ENCODE measurements around the gene GPAM.

Gene GPAM

DNA sequence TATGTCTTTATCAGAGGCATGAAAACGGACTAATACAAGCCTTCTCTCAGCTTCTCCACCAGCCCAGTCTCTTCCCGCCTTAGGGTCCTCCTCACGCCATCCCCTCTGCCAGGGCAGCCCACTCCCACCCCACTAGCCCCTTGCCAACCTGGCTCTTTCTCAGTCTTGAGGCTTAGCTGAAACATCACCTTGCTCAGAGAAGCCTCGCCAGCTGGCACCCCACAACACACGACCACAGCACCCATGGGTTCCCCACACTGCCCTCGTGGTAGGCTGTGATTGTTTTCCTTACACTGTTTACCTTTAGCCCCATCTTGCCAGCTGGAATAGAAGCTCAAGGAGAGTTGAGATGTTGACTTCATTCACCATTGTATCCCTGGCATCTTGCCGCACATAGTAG is 44.4 kb downstream of the GPAM start:
- no peaks in the 10 kb centered on the region for H3K27me3 ChIP-seq (replicated peaks; ENCODE audit: control insufficient read depth, insufficient read depth, low read length, poor library complexity, severe bottlenecking)
- DNase-seq, result no peak
- no peaks in the 10 kb centered on the region for H3K9me3 ChIP-seq (ENCODE audit: control insufficient read depth, low read length)
- no peaks in the 10 kb centered on the region for H3K4me1 ChIP-seq (ENCODE audit: control insufficient read depth, insufficient read depth, low read length, poor library complexity, severe bottlenecking)
- no peaks in the 10 kb centered on the region for H3K36me3 ChIP-seq (ENCODE audit: control insufficient read depth, insufficient read depth, low read length)
- H3K27ac ChIP-seq (ENCODE audit: insufficient read depth, low read length, poor library complexity, severe bottlenecking), result no peak overlapping the region
- H3K4me3 ChIP-seq (ENCODE audit: insufficient read depth, low read depth, low read length, poor library complexity, severe bottlenecking), result no peak overlapping the region

DNA sequence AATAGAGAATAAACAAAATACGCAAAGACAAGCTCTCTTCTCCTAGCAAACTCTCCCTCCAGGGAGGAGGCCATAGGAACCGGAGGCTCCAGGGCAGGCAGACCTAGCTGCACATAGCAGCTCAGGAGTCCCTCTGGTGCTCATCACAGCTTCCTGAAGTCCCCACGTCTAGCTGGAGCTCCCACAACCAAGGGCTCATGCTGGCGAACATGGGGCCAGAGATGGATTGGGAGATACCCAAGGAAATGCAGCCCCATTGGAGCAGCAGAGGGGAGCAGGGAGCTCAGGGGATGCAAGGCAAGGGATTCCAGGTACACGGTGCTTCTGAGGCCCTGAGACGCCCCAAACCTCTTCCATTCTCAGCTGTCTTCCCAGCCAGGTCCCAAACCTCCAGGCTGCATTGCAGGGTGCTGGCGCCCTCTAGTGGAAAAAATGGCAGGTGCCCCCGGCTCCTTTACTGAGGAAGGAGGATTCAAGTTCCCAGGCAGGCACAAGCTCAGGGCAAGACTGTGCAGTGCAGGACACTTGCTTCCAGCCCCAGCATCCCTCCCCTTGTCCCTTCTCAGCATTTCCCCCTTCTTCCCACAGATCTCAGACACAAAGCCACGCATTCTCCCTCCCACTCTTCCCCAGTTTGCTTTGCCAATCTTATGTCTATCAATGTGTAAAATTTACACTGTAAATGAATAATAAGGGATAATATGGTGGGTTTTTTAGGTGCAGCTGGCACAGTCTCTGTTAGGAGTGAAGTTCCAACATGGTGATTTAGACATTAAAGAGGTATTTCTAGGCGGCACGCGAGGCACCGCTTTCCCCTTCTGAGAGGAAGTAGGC is 46.2 kb downstream of the GPAM start:
- Histone ChIP-seq H3K4me1 (ENCODE audit: control insufficient read depth, insufficient read depth, low read length, poor library complexity, severe bottlenecking) (no peaks in the 10 kb centered on the region), H3K4me3 (ENCODE audit: insufficient read depth, low read depth, low read length, poor library complexity, severe bottlenecking) (no peak overlapping the region), H3K27ac (ENCODE audit: insufficient read depth, low read length, poor library complexity, severe bottlenecking) (no peak overlapping the region), H3K36me3 (ENCODE audit: control insufficient read depth, insufficient read depth, low read length) (no peaks in the 10 kb centered on the region), H3K9me3 (ENCODE audit: control insufficient read depth, low read length) (no peaks in the 10 kb centered on the region), H3K27me3 (replicated peaks; ENCODE audit: control insufficient read depth, insufficient read depth, low read length, poor library complexity, severe bottlenecking) (no peaks in the 10 kb centered on the region)
- DNase-seq, result peak; percentile 9 to 30 (median 14)

DNA sequence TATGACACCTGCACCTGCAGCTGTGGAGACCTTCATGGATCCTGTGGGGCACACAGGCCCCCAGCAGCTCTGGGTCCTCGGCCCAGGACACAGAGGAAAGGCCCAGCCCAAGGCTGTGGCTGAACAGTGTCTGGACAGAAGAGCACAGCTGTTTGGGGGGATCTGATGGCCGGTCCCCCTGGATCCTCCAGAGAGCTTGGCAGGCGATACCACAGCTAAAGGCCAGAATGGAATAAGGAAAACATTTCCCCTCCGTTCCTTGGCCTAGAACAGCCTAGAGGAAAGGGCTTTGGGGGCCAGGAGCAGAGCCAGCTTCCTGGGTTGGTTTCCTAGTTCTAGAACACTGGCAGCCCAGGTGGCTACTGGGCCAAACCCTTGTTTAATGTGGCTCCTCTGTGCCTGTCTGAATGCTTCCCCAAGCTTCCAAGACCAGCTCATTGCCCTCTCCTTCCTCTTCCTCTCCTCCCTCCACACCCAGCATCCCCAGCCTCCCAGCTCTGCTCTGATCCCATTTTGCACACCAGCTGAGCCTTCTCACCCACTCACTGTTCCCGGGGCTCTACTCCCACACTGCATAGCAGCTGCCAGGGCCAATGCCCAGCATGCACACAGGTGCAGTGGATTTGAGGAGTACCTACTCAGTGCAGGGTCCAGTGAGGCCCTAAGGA is 46.9 kb downstream of the GPAM start:
- no peak overlapping the region for H3K4me3 ChIP-seq (ENCODE audit: insufficient read depth, low read depth, low read length, poor library complexity, severe bottlenecking)

DNA sequence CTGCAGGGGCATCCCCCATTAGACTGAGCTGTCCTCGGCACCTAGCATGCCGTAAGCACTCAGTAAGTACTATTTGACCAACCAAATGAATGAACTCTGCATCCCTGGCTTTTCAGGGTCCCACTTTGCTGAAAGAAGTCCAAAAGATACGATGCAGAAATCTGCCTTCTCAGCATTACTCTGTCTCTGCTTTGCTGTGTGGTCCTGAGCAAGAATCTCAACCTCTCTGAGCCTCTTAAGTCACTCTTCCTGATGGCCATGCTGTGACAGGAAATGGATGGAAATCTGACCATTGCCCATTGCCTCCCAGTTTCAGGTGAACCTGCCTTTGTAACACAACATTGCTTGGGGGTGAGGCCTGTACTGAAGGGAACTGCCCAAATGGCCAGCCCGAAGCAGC is 48.0 kb downstream of the GPAM start:
- H3K36me3 ChIP-seq (ENCODE audit: control insufficient read depth, insufficient read depth, low read length), result no peaks in the 10 kb centered on the region
- no peaks in the 10 kb centered on the region for H3K4me1 ChIP-seq (ENCODE audit: control insufficient read depth, insufficient read depth, low read length, poor library complexity, severe bottlenecking)
- H3K9me3 ChIP-seq (ENCODE audit: control insufficient read depth, low read length), result no peaks in the 10 kb centered on the region
- H3K27me3 ChIP-seq (replicated peaks; ENCODE audit: control insufficient read depth, insufficient read depth, low read length, poor library complexity, severe bottlenecking), result no peaks in the 10 kb centered on the region
- H3K27ac ChIP-seq (ENCODE audit: insufficient read depth, low read length, poor library complexity, severe bottlenecking), result no peak overlapping the region
- H3K4me3 ChIP-seq (ENCODE audit: insufficient read depth, low read depth, low read length, poor library complexity, severe bottlenecking), result no peak overlapping the region
- no peak for DNase-seq

More for the DNA sequence above, 46.9 kb downstream of the GPAM start:
- no peaks in the 10 kb centered on the region for H3K27me3 ChIP-seq (replicated peaks; ENCODE audit: control insufficient read depth, insufficient read depth, low read length, poor library complexity, severe bottlenecking)
- no peak overlapping the region for H3K27ac ChIP-seq (ENCODE audit: insufficient read depth, low read length, poor library complexity, severe bottlenecking)
- H3K36me3 ChIP-seq (ENCODE audit: control insufficient read depth, insufficient read depth, low read length), result no peaks in the 10 kb centered on the region
- no peaks in the 10 kb centered on the region for H3K4me1 ChIP-seq (ENCODE audit: control insufficient read depth, insufficient read depth, low read length, poor library complexity, severe bottlenecking)
- no peak for DNase-seq
- H3K9me3 ChIP-seq (ENCODE audit: control insufficient read depth, low read length), result no peaks in the 10 kb centered on the region

DNA sequence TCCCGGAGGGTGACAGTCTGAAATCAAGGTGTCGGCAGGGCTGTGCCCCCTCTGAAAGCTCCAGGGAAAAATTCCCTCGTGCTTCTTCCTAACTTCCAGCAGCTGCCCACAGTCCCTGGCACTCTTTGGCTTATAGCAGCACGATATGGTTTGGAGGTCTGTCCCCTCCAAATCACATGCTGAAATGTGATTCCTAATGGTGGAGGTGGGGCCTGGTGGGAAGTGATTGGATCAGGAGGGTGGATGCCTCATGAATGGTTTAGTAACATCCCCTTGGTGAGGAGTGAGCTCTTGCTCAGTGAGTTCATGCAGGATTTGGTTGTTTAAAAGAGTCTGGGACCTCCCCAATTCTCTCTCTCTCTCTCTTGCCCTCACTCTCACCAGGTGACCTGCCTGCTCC is 51.1 kb downstream of the GPAM start:
- no peak for DNase-seq
- Histone ChIP-seq H3K27ac (ENCODE audit: insufficient read depth, low read length, poor library complexity, severe bottlenecking) (no peak overlapping the region), H3K4me3 (ENCODE audit: insufficient read depth, low read depth, low read length, poor library complexity, severe bottlenecking) (no peak overlapping the region), H3K36me3 (ENCODE audit: control insufficient read depth, insufficient read depth, low read length) (no peaks in the 10 kb centered on the region), H3K4me1 (ENCODE audit: control insufficient read depth, insufficient read depth, low read length, poor library complexity, severe bottlenecking) (no peaks in the 10 kb centered on the region), H3K9me3 (ENCODE audit: control insufficient read depth, low read length) (no peaks in the 10 kb centered on the region), H3K27me3 (replicated peaks; ENCODE audit: control insufficient read depth, insufficient read depth, low read length, poor library complexity, severe bottlenecking) (no peaks in the 10 kb centered on the region)

DNA sequence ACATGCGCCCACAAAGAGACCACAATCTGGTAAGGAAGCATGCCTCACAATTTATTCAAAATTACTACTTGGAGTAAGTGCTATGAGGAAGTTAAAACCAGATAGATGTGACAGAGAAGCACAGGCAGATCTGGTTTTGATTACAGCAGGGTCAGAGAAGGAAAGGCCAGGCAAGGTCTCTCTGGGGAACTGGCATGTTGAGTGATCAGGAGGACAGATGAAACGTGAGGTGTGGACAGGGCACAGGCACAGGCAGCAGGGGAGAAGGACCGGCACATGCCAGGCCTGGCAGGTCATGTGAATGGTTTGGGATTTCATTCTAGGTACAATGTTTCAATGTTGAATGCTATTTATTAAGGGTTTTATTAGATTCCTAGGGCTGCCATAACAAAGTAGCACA is 51.6 kb downstream of the GPAM start:
- no peaks in the 10 kb centered on the region for H3K4me1 ChIP-seq (ENCODE audit: control insufficient read depth, insufficient read depth, low read length, poor library complexity, severe bottlenecking)
- no peak overlapping the region for H3K4me3 ChIP-seq (ENCODE audit: insufficient read depth, low read depth, low read length, poor library complexity, severe bottlenecking)
- no peaks in the 10 kb centered on the region for H3K9me3 ChIP-seq (ENCODE audit: control insufficient read depth, low read length)
- H3K36me3 ChIP-seq (ENCODE audit: control insufficient read depth, insufficient read depth, low read length), result no peaks in the 10 kb centered on the region
- H3K27ac ChIP-seq (ENCODE audit: insufficient read depth, low read length, poor library complexity, severe bottlenecking), result no peak overlapping the region
- H3K27me3 ChIP-seq (replicated peaks; ENCODE audit: control insufficient read depth, insufficient read depth, low read length, poor library complexity, severe bottlenecking), result no peaks in the 10 kb centered on the region
- DNase-seq, result no peak

DNA sequence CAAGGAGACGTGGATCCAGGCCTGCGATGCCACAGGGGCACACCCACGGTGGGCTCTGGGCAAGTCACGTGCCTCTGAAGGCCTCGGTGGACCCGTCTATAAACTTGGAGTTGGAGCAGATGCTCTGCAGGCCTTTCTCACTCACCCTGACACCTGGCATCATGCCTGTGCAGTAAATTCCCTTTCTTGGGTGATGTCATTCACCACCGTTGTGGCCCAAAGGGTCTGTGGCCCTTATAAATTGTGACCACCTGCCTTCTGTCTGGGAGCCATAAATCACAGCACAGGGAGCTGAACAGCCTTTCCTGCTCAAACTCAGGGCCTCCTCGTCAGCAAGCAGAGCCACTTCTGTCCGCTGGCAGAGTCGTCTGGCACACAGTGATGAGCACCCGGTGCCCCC is 52.2 kb downstream of the GPAM start:
- no peak overlapping the region for H3K27ac ChIP-seq (ENCODE audit: insufficient read depth, low read length, poor library complexity, severe bottlenecking)
- H3K9me3 ChIP-seq (ENCODE audit: control insufficient read depth, low read length), result no peaks in the 10 kb centered on the region
- no peaks in the 10 kb centered on the region for H3K36me3 ChIP-seq (ENCODE audit: control insufficient read depth, insufficient read depth, low read length)
- no peak for DNase-seq
- H3K27me3 ChIP-seq (replicated peaks; ENCODE audit: control insufficient read depth, insufficient read depth, low read length, poor library complexity, severe bottlenecking), result no peaks in the 10 kb centered on the region
- H3K4me1 ChIP-seq (ENCODE audit: control insufficient read depth, insufficient read depth, low read length, poor library complexity, severe bottlenecking), result no peaks in the 10 kb centered on the region
- no peak overlapping the region for H3K4me3 ChIP-seq (ENCODE audit: insufficient read depth, low read depth, low read length, poor library complexity, severe bottlenecking)

DNA sequence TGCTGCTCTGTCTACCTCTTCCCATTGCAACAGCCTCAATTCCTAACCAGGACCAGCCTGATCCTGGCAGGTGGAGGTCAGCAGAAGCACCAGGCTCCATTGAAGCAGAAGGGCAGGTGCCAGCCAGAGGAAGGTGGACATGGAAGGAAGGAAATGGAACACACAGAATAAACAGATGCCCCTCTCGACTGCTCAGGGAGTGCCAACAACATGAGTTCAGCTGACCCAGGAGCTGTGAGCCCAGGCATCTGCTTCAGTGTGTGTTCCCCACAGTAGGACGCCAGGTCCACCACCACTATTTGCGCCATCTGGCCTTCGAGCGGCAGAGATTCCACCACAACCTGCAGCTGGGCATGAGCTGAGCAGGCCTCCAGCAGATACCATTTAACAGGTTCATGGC is 56.7 kb downstream of the GPAM start:
- no peak for DNase-seq
- no peaks in the 10 kb centered on the region for H3K9me3 ChIP-seq (ENCODE audit: control insufficient read depth, low read length)

DNA sequence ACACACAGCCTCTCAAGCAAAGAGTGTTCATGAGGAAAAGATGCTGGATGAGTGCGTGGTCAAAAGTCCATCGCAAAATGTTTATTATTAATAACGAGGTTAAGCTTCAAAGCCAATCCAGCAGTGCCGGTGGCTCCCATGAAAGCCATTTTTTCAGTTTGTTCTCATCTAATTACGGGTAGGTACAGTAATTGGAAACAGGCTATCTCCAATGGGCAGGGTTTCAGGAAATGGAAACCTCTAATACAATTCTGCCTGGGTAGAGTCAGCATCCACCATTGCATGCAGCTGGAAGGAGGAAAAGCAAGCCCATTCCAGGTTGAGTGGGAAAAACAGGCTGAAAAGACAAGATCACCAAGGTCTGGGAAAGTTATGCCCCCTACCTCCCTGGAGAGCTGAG is 57.4 kb downstream of the GPAM start:
- no peak for DNase-seq
- H3K4me3 ChIP-seq (ENCODE audit: insufficient read depth, low read depth, low read length, poor library complexity, severe bottlenecking), result no peak overlapping the region
- no peaks in the 10 kb centered on the region for H3K27me3 ChIP-seq (replicated peaks; ENCODE audit: control insufficient read depth, insufficient read depth, low read length, poor library complexity, severe bottlenecking)
- H3K4me1 ChIP-seq (ENCODE audit: control insufficient read depth, insufficient read depth, low read length, poor library complexity, severe bottlenecking), result no peaks in the 10 kb centered on the region
- H3K36me3 ChIP-seq (ENCODE audit: control insufficient read depth, insufficient read depth, low read length), result no peaks in the 10 kb centered on the region
- no peak overlapping the region for H3K27ac ChIP-seq (ENCODE audit: insufficient read depth, low read length, poor library complexity, severe bottlenecking)
- H3K9me3 ChIP-seq (ENCODE audit: control insufficient read depth, low read length), result no peaks in the 10 kb centered on the region

More for the DNA sequence above, 56.7 kb downstream of the GPAM start:
- Histone ChIP-seq H3K4me1 (ENCODE audit: control insufficient read depth, insufficient read depth, low read length, poor library complexity, severe bottlenecking) (no peaks in the 10 kb centered on the region), H3K4me3 (ENCODE audit: insufficient read depth, low read depth, low read length, poor library complexity, severe bottlenecking) (no peak overlapping the region), H3K36me3 (ENCODE audit: control insufficient read depth, insufficient read depth, low read length) (no peaks in the 10 kb centered on the region), H3K27ac (ENCODE audit: insufficient read depth, low read length, poor library complexity, severe bottlenecking) (no peak overlapping the region), H3K27me3 (replicated peaks; ENCODE audit: control insufficient read depth, insufficient read depth, low read length, poor library complexity, severe bottlenecking) (no peaks in the 10 kb centered on the region)

DNA sequence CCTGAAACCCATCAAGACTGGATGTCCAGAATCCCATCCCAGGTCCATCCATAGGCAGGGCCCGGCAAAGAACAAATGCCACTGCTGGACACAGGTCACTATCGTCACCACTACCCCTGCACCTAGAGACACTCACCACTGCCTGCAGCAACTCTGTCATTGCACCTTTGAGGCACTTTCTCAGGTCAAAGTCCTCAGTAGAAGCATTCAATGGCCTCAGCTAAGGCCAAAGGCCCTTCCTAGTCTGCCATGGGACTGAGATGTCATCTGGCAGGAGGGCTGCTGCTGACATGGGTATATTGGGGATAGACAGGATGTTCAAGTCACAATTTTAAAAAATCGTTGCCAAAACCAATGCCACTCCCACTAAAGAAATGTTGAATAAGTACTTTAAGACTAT is 58.7 kb downstream of the GPAM start:
- no peaks in the 10 kb centered on the region for H3K9me3 ChIP-seq (ENCODE audit: control insufficient read depth, low read length)
- DNase-seq, result no peak
- H3K4me1 ChIP-seq (ENCODE audit: control insufficient read depth, insufficient read depth, low read length, poor library complexity, severe bottlenecking), result no peaks in the 10 kb centered on the region

More for the DNA sequence above, 58.7 kb downstream of the GPAM start:
- no peaks in the 10 kb centered on the region for H3K27me3 ChIP-seq (replicated peaks; ENCODE audit: control insufficient read depth, insufficient read depth, low read length, poor library complexity, severe bottlenecking)
- H3K36me3 ChIP-seq (ENCODE audit: control insufficient read depth, insufficient read depth, low read length), result no peaks in the 10 kb centered on the region
- H3K27ac ChIP-seq (ENCODE audit: insufficient read depth, low read length, poor library complexity, severe bottlenecking), result no peak overlapping the region
- no peak overlapping the region for H3K4me3 ChIP-seq (ENCODE audit: insufficient read depth, low read depth, low read length, poor library complexity, severe bottlenecking)

All from effector memory CD4-positive, alpha-beta T cell (primary cell).